Measurements from ENCODE around the gene GNAS. TPM values are rescaled to one million over a fixed set of nuclear protein-coding genes. Genes with fewer than 3 reads are reported as not detected.
A peak's percentile ranks its signal among the peaks of the same experiment; 100 is the strongest.

The GNAS gene
- total RNA-seq, 4 donors from 2014 or later, result 513 to 854 (median 781) TPM

DNA sequence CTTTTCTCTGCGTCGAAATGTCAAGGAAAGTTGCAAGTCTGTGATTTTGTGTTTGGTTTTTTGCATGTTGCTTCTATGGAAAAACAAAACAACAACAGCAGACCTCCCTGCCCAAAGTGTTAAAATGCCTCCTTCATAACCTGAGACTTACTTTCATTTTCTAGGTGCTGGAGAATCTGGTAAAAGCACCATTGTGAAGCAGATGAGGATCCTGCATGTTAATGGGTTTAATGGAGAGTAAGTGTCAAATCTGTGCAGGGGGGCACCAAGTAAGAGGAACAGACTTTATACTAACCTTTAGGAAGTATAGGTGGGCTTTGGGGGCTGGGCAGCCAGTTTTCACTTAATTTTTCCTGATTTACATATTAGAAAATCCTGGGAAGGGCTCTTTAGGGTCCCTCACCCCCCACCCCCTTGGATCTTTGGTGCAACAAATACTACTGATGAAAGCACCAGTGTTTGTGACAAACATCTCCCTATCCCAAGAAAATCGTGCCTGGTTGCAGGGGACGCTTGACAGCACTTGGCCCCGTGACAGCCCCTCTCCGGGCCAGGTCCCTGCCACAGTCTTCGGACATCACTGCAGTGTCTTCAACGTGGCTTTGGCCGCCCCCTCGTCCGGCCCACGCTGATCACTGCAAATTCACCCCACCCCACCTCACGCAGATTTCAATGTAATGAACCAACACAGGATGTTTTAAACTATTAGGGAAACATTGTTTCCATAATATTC, 43.1 kb downstream of the GNAS start:
- H3K36me3 ChIP-seq, result no peaks in the 10 kb centered on the region
- ATAC-seq, result no peak
- intact Hi-C loops (cut with DNase I; ENCODE audit: low total_unique reads), result loop anchor here (10.0 kb wide), 3 partner anchors 491 to 1501 kb away; partner anchors contain the start of genes PMEPA1 and RBM38
- TF ChIP-seq POLR2A (IDR thresholded peaks at IDR 0.05), result no peak
- TF ChIP-seq, protein P1, sequence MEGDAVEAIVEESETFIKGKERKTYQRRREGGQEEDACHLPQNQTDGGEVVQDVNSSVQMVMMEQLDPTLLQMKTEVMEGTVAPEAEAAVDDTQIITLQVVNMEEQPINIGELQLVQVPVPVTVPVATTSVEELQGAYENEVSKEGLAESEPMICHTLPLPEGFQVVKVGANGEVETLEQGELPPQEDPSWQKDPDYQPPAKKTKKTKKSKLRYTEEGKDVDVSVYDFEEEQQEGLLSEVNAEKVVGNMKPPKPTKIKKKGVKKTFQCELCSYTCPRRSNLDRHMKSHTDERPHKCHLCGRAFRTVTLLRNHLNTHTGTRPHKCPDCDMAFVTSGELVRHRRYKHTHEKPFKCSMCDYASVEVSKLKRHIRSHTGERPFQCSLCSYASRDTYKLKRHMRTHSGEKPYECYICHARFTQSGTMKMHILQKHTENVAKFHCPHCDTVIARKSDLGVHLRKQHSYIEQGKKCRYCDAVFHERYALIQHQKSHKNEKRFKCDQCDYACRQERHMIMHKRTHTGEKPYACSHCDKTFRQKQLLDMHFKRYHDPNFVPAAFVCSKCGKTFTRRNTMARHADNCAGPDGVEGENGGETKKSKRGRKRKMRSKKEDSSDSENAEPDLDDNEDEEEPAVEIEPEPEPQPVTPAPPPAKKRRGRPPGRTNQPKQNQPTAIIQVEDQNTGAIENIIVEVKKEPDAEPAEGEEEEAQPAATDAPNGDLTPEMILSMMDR (IDR thresholded peaks at IDR 0.05 in 4 of 5, conservative IDR thresholded peaks at IDR 0.05 in 1 of 5), result no peak
- no peaks in the 10 kb centered on the region for H3K9me3 ChIP-seq
- peak overlapping the region; percentile 99 to 100 (median 100) for H3K27ac ChIP-seq
- no peaks in the 10 kb centered on the region for H3K27me3 ChIP-seq
- H3K4me1 ChIP-seq, result peaks cover 74 to 77% of the 10 kb centered on the region in 2 donors
- peak overlapping the region; percentile 17 to 34 (median 22) for H3K4me3 ChIP-seq
- in situ Hi-C loops (cut with MboI; ENCODE audit: low sequenced_read_pairs in 4 of 4), result loop anchor here in 1 of 4 donors (25.0 kb wide), 1 partner anchor 92 kb away; the partner anchor contains the start of gene NELFCD
- peak in 1 of 2 donors; percentile 42 for DNase-seq

GRCh38 chr20:58896820-58897219, 44.3 kb downstream of the GNAS start:
- TF ChIP-seq, protein P1 (IDR thresholded peaks at IDR 0.05 in 4 of 5, conservative IDR thresholded peaks at IDR 0.05 in 1 of 5), result no peak
- TF ChIP-seq POLR2A (IDR thresholded peaks at IDR 0.05), result no peak
- peak overlapping the region; percentile 99 to 100 (median 100) for H3K27ac ChIP-seq
- intact Hi-C loops (cut with DNase I; ENCODE audit: low total_unique reads) (loop anchor here (10.0 kb wide), 3 partner anchors 492 to 1502 kb away; partner anchors contain the start of genes PMEPA1 and RBM38), in situ Hi-C loops (cut with MboI; ENCODE audit: low sequenced_read_pairs in 4 of 4) (loop anchor here in 1 of 4 donors (25.0 kb wide), 1 partner anchor 90 kb away; the partner anchor contains the start of gene NELFCD)
- no peaks in the 10 kb centered on the region for H3K9me3 ChIP-seq
- H3K27me3 ChIP-seq, result no peaks in the 10 kb centered on the region
- no peak for DNase-seq
- H3K4me1 ChIP-seq, result peaks cover 86 to 89% of the 10 kb centered on the region in 2 donors
- no peak overlapping the region for H3K4me3 ChIP-seq
- ATAC-seq, result no peak
- H3K36me3 ChIP-seq, result no peaks in the 10 kb centered on the region

GRCh38 chr20:58897488-58897887, 45.0 kb downstream of the GNAS start:
- H3K36me3 ChIP-seq, result no peaks in the 10 kb centered on the region
- TF ChIP-seq, protein P1 (IDR thresholded peaks at IDR 0.05 in 4 of 5, conservative IDR thresholded peaks at IDR 0.05 in 1 of 5), result no peak
- no peak for TF ChIP-seq POLR2A (IDR thresholded peaks at IDR 0.05)
- peak overlapping the region; percentile 45 to 100 (median 100) for H3K27ac ChIP-seq
- intact Hi-C loops (cut with DNase I; ENCODE audit: low total_unique reads) (loop anchor here (10.0 kb wide), 3 partner anchors 493 to 1503 kb away; partner anchors contain the start of genes PMEPA1 and RBM38), in situ Hi-C loops (cut with MboI; ENCODE audit: low sequenced_read_pairs in 4 of 4) (loop anchor here in 1 of 4 donors (25.0 kb wide), 1 partner anchor 90 kb away; the partner anchor contains the start of gene NELFCD)
- H3K27me3 ChIP-seq, result no peaks in the 10 kb centered on the region
- H3K9me3 ChIP-seq, result no peaks in the 10 kb centered on the region
- DNase-seq (no peak), ATAC-seq (no peak)
- no peak overlapping the region for H3K4me3 ChIP-seq
- H3K4me1 ChIP-seq, result peaks cover 92 to 95% of the 10 kb centered on the region in 2 donors

DNA sequence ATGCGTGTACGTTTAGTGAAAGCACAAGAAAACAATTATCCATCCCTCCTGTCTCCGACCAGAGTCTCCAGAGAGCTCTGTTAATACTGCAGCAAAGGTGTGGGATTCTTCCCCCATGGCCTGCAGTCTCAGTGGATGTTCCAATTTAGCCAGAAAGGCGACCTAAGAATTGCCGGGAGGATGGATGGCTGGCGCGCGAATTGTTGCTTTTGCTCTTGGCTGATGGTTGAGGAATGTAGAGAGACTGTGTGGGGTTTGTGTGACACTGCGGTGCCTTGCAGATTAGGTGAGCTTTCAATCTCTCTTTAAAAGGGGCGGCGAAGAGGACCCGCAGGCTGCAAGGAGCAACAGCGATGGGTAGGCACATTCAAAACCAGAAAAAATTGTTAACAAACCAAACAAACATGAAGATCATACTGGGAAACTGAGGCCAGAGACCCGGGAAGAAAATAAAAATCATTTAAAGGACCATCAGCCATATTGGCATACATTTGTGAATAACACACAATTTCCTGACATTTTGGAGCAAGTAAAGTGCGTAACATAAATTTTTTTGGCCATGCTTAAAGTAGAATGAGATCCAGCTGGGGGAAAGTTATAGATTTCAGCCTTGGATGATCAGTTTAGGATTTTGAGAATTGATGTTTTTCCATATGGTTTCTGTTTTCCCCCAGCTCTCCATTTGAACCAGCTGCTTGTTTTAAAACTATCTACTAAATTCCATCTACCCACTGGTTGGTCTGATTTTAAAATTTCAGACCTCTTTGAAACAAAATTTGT, 46.3 kb downstream of the GNAS start:
- H3K4me3 ChIP-seq, result no peak overlapping the region
- H3K27me3 ChIP-seq, result no peaks in the 10 kb centered on the region
- TF ChIP-seq, protein P1 (IDR thresholded peaks at IDR 0.05 in 4 of 5, conservative IDR thresholded peaks at IDR 0.05 in 1 of 5), result no peak
- TF ChIP-seq POLR2A (IDR thresholded peaks at IDR 0.05), result no peak
- H3K9me3 ChIP-seq, result no peaks in the 10 kb centered on the region
- peaks cover 86 to 90% of the 10 kb centered on the region in 2 donors for H3K4me1 ChIP-seq
- in situ Hi-C loops (cut with MboI; ENCODE audit: low sequenced_read_pairs in 4 of 4), result loop anchor here in 1 of 4 donors (25.0 kb wide), 1 partner anchor 88 kb away; the partner anchor contains the start of gene NELFCD
- H3K36me3 ChIP-seq, result peaks cover 0 to 8% of the 10 kb centered on the region in 2 donors
- ATAC-seq, result no peak
- intact Hi-C loops (cut with DNase I; ENCODE audit: low total_unique reads), result loop anchor here (10.0 kb wide), 3 partner anchors 494 to 1504 kb away; partner anchors contain the start of genes PMEPA1 and RBM38
- no peak for DNase-seq
- H3K27ac ChIP-seq, result peak overlapping the region; percentile 45 to 100 (median 100)
